HEK293T (cell line): ENCODE measurements around the gene PCDH1.

Experiments
- CTCF ChIA-PET: fragments of 350-600 bp; formaldehyde crosslinking; extraction: SDS; loops from one replicate; lab custom pipeline; 2021; ENCODE audit warnings: antibody characterized with exemption, inconsistent platforms; lab: Yijun Ruan, JAX
- POLR2A ChIA-PET: fragments of 350-600 bp; formaldehyde crosslinking; extraction: SDS; loops from one replicate; lab custom pipeline; 2020; ENCODE audit warnings: antibody characterized with exemption, inconsistent platforms; lab: Yijun Ruan, JAX
- DNase-seq: peaks from one replicate; pipeline ENCODE4 v3.0.0; 2012; ENCODE audit warnings: mixed read lengths; ENCODE audit errors: extremely low spot score
- ARNT ChIP-seq: fragments of 450-650 bp; IDR thresholded peaks from 2 replicates; pipeline ENCODE4 v1.6.1; 2017; ENCODE audit warnings: mild to moderate bottlenecking
- BHLHE40 ChIP-seq: fragments of 450-650 bp; IDR thresholded peaks from 2 replicates; pipeline ENCODE4 v1.6.1; 2016; ENCODE audit warnings: mild to moderate bottlenecking, moderate library complexity, borderline replicate concordance
- CTBP1 ChIP-seq: fragments of 450-650 bp; IDR thresholded peaks from 2 replicates; pipeline ENCODE4 v1.6.1; 2016; ENCODE audit warnings: borderline replicate concordance
- ELF4 ChIP-seq: fragments of 450-650 bp; IDR thresholded peaks from 2 replicates; pipeline ENCODE4 v1.6.1; 2017; ENCODE audit warnings: antibody characterized with exemption
- FOXA1 ChIP-seq: fragments of 450-650 bp; IDR thresholded peaks from 2 replicates; pipeline ENCODE4 v1.6.1; 2016; ENCODE audit warnings: mild to moderate bottlenecking
- FOXK2 ChIP-seq: fragments of 450-650 bp; IDR thresholded peaks from 2 replicates; pipeline ENCODE4 v1.6.1; 2016; ENCODE audit warnings: mild to moderate bottlenecking
- FOXM1 ChIP-seq: fragments of 450-650 bp; IDR thresholded peaks from 2 replicates; pipeline ENCODE4 v1.6.1; 2017; ENCODE audit warnings: mild to moderate bottlenecking, borderline replicate concordance
- HDGF ChIP-seq: fragments of 450-650 bp; IDR thresholded peaks from 2 replicates; pipeline ENCODE4 v1.6.1; 2017; ENCODE audit warnings: antibody characterized with exemption, borderline replicate concordance
- L3MBTL2 ChIP-seq: fragments of 450-650 bp; conservative IDR thresholded peaks from 2 replicates; pipeline ENCODE4 v1.6.1; 2016; ENCODE audit warnings: mild to moderate bottlenecking
- LEF1 ChIP-seq: fragments of 450-650 bp; IDR thresholded peaks from 2 replicates; pipeline ENCODE4 v1.6.1; 2017; ENCODE audit warnings: mild to moderate bottlenecking, borderline replicate concordance
- NFRKB ChIP-seq: fragments of 450-650 bp; IDR thresholded peaks from 2 replicates; pipeline ENCODE4 v1.6.1; 2016; ENCODE audit warnings: mild to moderate bottlenecking, moderate library complexity
- PKNOX1 ChIP-seq: fragments of 450-650 bp; IDR thresholded peaks from 2 replicates; pipeline ENCODE4 v1.6.1; 2016
- SP1 ChIP-seq: fragments of 450-650 bp; IDR thresholded peaks from 2 replicates; pipeline ENCODE4 v1.6.1; 2017
- SUZ12 ChIP-seq: fragments of 450-650 bp; IDR thresholded peaks from 2 replicates; pipeline ENCODE4 v1.6.1; 2016; ENCODE audit warnings: mild to moderate bottlenecking
- TARDBP ChIP-seq: fragments of 450-650 bp; IDR thresholded peaks from 2 replicates; pipeline ENCODE4 v1.6.1; 2016
- ZNF384 ChIP-seq: fragments of 450-650 bp; IDR thresholded peaks from 2 replicates; pipeline ENCODE4 v1.6.1; 2016

The PCDH1 gene

GRCh38 chr5:141869040-141869439, 9.2 kb downstream of the PCDH1 start:
- POLR2A ChIA-PET: no interaction called here
- no peak for DNase-seq
- TF ChIP-seq LEF1: no peak
- TF ChIP-seq SUZ12: no peak
- TF ChIP-seq NFRKB: no peak
- TF ChIP-seq L3MBTL2: no peak
- TF ChIP-seq FOXM1: no peak
- no peak for TF ChIP-seq BHLHE40
- no peak for TF ChIP-seq TARDBP
- TF ChIP-seq HDGF: no peak
- TF ChIP-seq FOXK2: no peak
- no peak for TF ChIP-seq ARNT
- CTCF ChIA-PET: interaction anchor here (1.1 kb wide), 1 partner anchor 53 kb away, joined by 3 read pairs; no protein-coding TSS in a partner anchor

- TF ChIP-seq HDGF: no peak
- TF ChIP-seq CTBP1: no peak
- no peak for TF ChIP-seq SP1
- no peak for TF ChIP-seq ARNT
- no peak for TF ChIP-seq ZNF384
- no peak for TF ChIP-seq NFRKB
- ChIA-PET CTCF (interaction anchor here (0.8 kb wide), 1 partner anchor 10 kb away, joined by 4 read pairs; the partner anchor contains the start of gene PCDH1), POLR2A (no interaction called here)
- DNase-seq: no peak
Measured at GRCh38 chr5:141868541-141868940, 9.7 kb downstream of the PCDH1 start.

- no peak for DNase-seq
- POLR2A ChIA-PET: no interaction called here
- TF ChIP-seq FOXA1 (no peak), ELF4 (no peak), SP1 (no peak), HDGF (no peak), L3MBTL2 (no peak), ZNF384 (no peak), TARDBP (no peak), CTBP1 (no peak), BHLHE40 (no peak), FOXK2 (no peak), NFRKB (no peak), FOXM1 (no peak), SUZ12 (no peak), PKNOX1 (no peak), ARNT (no peak), LEF1 (no peak)
- CTCF ChIA-PET: no interaction called here
Measured at GRCh38 chr5:141867651-141868050, 10.6 kb downstream of the PCDH1 start.

GRCh38 chr5:141867139-141867538, 11.1 kb downstream of the PCDH1 start:
- no peak for DNase-seq
- ChIA-PET CTCF (no interaction called here), POLR2A (no interaction called here)
- TF ChIP-seq PKNOX1: no peak
- no peak for TF ChIP-seq SP1
- no peak for TF ChIP-seq HDGF
- no peak for TF ChIP-seq TARDBP
- TF ChIP-seq ARNT: no peak
- TF ChIP-seq CTBP1: no peak
- no peak for TF ChIP-seq BHLHE40
- TF ChIP-seq FOXA1: no peak

- TF ChIP-seq NFRKB (no peak), FOXA1 (no peak), LEF1 (no peak), ZNF384 (no peak), HDGF (no peak), ELF4 (no peak), L3MBTL2 (no peak), FOXK2 (no peak), ARNT (no peak), PKNOX1 (no peak), TARDBP (no peak), SP1 (no peak), SUZ12 (no peak)
- no peak for DNase-seq
- ChIA-PET CTCF (no interaction called here), POLR2A (no interaction called here)
Measured at GRCh38 chr5:141866096-141866495, 12.1 kb downstream of the PCDH1 start.

GRCh38 chr5:141865406-141865805, 12.8 kb downstream of the PCDH1 start:
- POLR2A ChIA-PET: no interaction called here
- CTCF ChIA-PET: no interaction called here

GRCh38 chr5:141864371-141865370, 13.5 kb downstream of the PCDH1 start:
- TF ChIP-seq NFRKB (no peak), HDGF (no peak), FOXA1 (no peak), BHLHE40 (no peak), FOXK2 (no peak), ZNF384 (no peak), SP1 (no peak), ARNT (no peak)
- ChIA-PET CTCF (no interaction called here), POLR2A (no interaction called here)
- DNase-seq: no peak

More at GRCh38 chr5:141865406-141865805, 12.8 kb downstream of the PCDH1 start:
- no peak for DNase-seq
- TF ChIP-seq FOXK2: no peak
- no peak for TF ChIP-seq ZNF384
- no peak for TF ChIP-seq ARNT
- TF ChIP-seq TARDBP: no peak
- TF ChIP-seq FOXA1: no peak
